SK-N-SH treated with all-trans-retinoic acid at 6 μM for 48 hours (cell line): ENCODE data around the gene TGIF2.

ENCODE experiments used
- ARNTL ChIP-seq: fragments of 450-650 bp; formaldehyde crosslinking; IDR thresholded peaks from 2 replicates; pipeline ENCODE4 v1.5.0; 2020; ENCODE audit warnings: low read depth, mild to moderate bottlenecking, moderate library complexity, borderline replicate concordance
- BACH2 ChIP-seq: fragments of 250-450 bp; sonication (Bioruptor Pico); IDR thresholded peaks from 2 replicates; pipeline ENCODE4 v1.9.0; 2021; ENCODE audit warnings: mild to moderate bottlenecking, borderline replicate concordance
- ISL1 ChIP-seq: fragments of 250-450 bp; sonication (Bioruptor Pico); IDR thresholded peaks from 2 replicates; pipeline ENCODE4 v2.1.2; 2022; ENCODE audit warnings: mild to moderate bottlenecking, moderate library complexity
- PPARA ChIP-seq: fragments of 250-450 bp; sonication (Bioruptor Pico); IDR thresholded peaks from 2 replicates; pipeline ENCODE4 v1.5.0; 2020; ENCODE audit warnings: mild to moderate bottlenecking, borderline replicate concordance
- RARB ChIP-seq: fragments of 250-450 bp; sonication (Bioruptor Pico); IDR thresholded peaks from 2 replicates; pipeline ENCODE4 v1.8.0; 2021; ENCODE audit warnings: mild to moderate bottlenecking, moderate library complexity
- TCF4 ChIP-seq: fragments of 250-450 bp; sonication (Bioruptor Pico); IDR thresholded peaks from 2 replicates; pipeline ENCODE4 v1.8.0; 2021; ENCODE audit warnings: mild to moderate bottlenecking, moderate library complexity, borderline replicate concordance
- TOX ChIP-seq: fragments of 250-450 bp; sonication (Bioruptor Pico); IDR thresholded peaks from 2 replicates; pipeline ENCODE4 v1.8.0; 2021; ENCODE audit warnings: mild to moderate bottlenecking, moderate library complexity, borderline replicate concordance
- TSHZ2 ChIP-seq: fragments of 250-450 bp; sonication (Bioruptor Pico); IDR thresholded peaks from 2 replicates; pipeline ENCODE4 v1.5.0; 2020; ENCODE audit warnings: mild to moderate bottlenecking, moderate library complexity
- ZFP3 ChIP-seq: fragments of 250-450 bp; sonication (Bioruptor Pico); IDR thresholded peaks from 2 replicates; pipeline ENCODE4 v1.5.0; 2020; ENCODE audit warnings: mild to moderate bottlenecking, moderate library complexity
- ZFP30 ChIP-seq: fragments of 450-650 bp; formaldehyde crosslinking; IDR thresholded peaks from 2 replicates; pipeline ENCODE4 v1.5.0; 2022; ENCODE audit warnings: mild to moderate bottlenecking, moderate library complexity
- ZNF565 ChIP-seq: fragments of 450-650 bp; formaldehyde crosslinking; conservative IDR thresholded peaks from 2 replicates; pipeline ENCODE4 v1.5.0; 2020; ENCODE audit warnings: low read depth, mild to moderate bottlenecking, moderate library complexity
- ZNF8 ChIP-seq: fragments of 450-650 bp; formaldehyde crosslinking; IDR thresholded peaks from 2 replicates; pipeline ENCODE4 v1.5.0; 2020; ENCODE audit warnings: mild to moderate bottlenecking, moderate library complexity
- TF ChIP-seq, protein P1 (sequence below): fragments of 250-450 bp; sonication (Bioruptor Pico); IDR thresholded peaks from 2 replicates; pipeline ENCODE4 v1.8.0; 2020; ENCODE audit warnings: mild to moderate bottlenecking, moderate library complexity, borderline replicate concordance
- TF ChIP-seq, protein P2 (sequence below): fragments of 250-450 bp; sonication (Bioruptor Pico); IDR thresholded peaks from 2 replicates; pipeline ENCODE4 v1.5.1; 2020; ENCODE audit warnings: low read depth, mild to moderate bottlenecking, moderate library complexity

DNA sequence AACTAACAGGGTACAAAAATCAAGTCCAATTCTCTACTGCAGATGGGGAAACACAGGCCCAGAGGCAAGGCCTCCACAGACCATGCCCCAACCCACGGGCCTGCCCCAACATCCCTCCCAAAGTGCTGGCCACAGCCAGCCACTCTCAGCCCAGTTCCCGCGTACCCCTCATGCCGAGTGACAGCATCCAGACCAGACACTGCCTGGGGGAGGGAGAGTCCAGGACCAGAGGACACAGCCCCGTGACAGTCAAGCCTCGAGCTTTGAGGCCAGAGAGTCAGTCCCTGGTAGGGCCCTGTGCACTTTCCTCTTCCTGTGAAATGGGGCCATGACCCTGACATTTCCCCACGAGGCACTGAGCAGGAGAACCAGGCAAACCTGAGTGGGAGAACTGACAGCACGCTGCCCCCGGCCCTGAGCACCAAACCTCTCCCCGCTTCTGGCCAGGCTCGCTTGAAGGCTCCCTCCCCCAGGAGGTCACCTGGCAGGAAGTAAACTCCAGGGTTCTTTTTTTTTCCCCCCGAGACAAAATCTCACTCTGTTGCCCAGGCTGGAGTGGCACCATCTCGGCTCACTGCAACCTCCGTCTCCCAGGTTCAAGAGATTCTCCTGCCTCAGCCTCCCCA lies 27.2 kb upstream of the TGIF2 start:
- TF ChIP-seq RARB (CRISPR knock-in tag) = no peak
- no peak for TF ChIP-seq TOX
- TF ChIP-seq TSHZ2 (CRISPR knock-in tag) = no peak
- TF ChIP-seq, protein P1, sequence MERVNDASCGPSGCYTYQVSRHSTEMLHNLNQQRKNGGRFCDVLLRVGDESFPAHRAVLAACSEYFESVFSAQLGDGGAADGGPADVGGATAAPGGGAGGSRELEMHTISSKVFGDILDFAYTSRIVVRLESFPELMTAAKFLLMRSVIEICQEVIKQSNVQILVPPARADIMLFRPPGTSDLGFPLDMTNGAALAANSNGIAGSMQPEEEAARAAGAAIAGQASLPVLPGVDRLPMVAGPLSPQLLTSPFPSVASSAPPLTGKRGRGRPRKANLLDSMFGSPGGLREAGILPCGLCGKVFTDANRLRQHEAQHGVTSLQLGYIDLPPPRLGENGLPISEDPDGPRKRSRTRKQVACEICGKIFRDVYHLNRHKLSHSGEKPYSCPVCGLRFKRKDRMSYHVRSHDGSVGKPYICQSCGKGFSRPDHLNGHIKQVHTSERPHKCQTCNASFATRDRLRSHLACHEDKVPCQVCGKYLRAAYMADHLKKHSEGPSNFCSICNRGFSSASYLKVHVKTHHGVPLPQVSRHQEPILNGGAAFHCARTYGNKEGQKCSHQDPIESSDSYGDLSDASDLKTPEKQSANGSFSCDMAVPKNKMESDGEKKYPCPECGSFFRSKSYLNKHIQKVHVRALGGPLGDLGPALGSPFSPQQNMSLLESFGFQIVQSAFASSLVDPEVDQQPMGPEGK (CRISPR knock-in tag) = no peak
- TF ChIP-seq PPARA (CRISPR knock-in tag) = no peak
- no peak for TF ChIP-seq ARNTL (CRISPR knock-in tag)
- TF ChIP-seq ISL1 (CRISPR knock-in tag) = no peak
- TF ChIP-seq, protein P2, sequence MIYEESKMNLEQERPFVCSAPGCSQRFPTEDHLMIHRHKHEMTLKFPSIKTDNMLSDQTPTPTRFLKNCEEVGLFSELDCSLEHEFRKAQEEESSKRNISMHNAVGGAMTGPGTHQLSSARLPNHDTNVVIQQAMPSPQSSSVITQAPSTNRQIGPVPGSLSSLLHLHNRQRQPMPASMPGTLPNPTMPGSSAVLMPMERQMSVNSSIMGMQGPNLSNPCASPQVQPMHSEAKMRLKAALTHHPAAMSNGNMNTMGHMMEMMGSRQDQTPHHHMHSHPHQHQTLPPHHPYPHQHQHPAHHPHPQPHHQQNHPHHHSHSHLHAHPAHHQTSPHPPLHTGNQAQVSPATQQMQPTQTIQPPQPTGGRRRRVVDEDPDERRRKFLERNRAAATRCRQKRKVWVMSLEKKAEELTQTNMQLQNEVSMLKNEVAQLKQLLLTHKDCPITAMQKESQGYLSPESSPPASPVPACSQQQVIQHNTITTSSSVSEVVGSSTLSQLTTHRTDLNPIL (CRISPR knock-in tag) = no peak
- no peak for TF ChIP-seq ZNF8 (CRISPR knock-in tag)
- no peak for TF ChIP-seq ZNF565 (CRISPR knock-in tag)
- no peak for TF ChIP-seq BACH2
- TF ChIP-seq TCF4 (CRISPR knock-in tag) = no peak
- no peak for TF ChIP-seq ZFP30 (CRISPR knock-in tag)
- TF ChIP-seq ZFP3 (CRISPR knock-in tag) = no peak
